HCT116 (cell line): ENCODE measurements around the gene HEPN1. TPM values are rescaled to one million over a fixed set of nuclear protein-coding genes. Genes with fewer than 3 reads are reported as not detected.

ENCODE experiments used
- ATAC-seq: fragments of 200-7000 bp; cut with Tn5 transposase; 2 replicates; pipeline ENCODE4 v1.9.1; 2020; ENCODE audit warnings: mild to moderate bottlenecking, moderate library complexity
- BruUV-seq: library from RNA; stranded (reverse); fragments of 400-500 nt; replicated peaks from 2 replicates; lab custom pipeline; 2021; lab: Mats Ljungman, UMichigan
- CTCF ChIA-PET: fragments of 300-600 bp; sonication (Branson Sonifier 250); formaldehyde crosslinking; loops from one replicate; lab custom pipeline; 2021; ENCODE audit warnings: antibody characterized with exemption; lab: Charles Lee
- POLR2A ChIA-PET: fragments of 300-600, 350-600 bp; sonication (Branson Sonifier 250); formaldehyde crosslinking; loops from one replicate; lab custom pipeline; 2021; ENCODE audit warnings: antibody characterized with exemption; lab: Charles Lee
- RAD21 ChIA-PET, 2 experiments: fragments of 300-600 bp; sonication (Branson Sonifier 250); formaldehyde crosslinking; loops; one replicate each; lab custom pipeline; 2023; ENCODE audit warnings: low total read pairs in 2 of 2; ENCODE audit not compliant: uncharacterized antibody in 2 of 2, unreplicated experiment in 2 of 2, low non-redundant PET in 1 of 2; lab: Charles Lee
- DNase-seq: peaks from one replicate; pipeline ENCODE4 v3.0.0-alpha.2; 2010; ENCODE audit warnings: low read depth, low spot score
- H2AFZ ChIP-seq: fragments of 200-600 bp; shearing (Covaris generic), sonication (generic); 2 replicates; pipeline ENCODE4 v1.6.1; 2017; ENCODE audit warnings: low read depth, mixed run types, mixed read lengths, antibody characterized with exemption, low read length; ENCODE audit not compliant: poor library complexity, severe bottlenecking
- H3K27ac ChIP-seq: 2 replicates; pipeline ENCODE4 v1.5.1; 2012; ENCODE audit warnings: low read depth, low read length
- H3K27me3 ChIP-seq: fragments of 200-600 bp; sonication (generic); 2 replicates; pipeline ENCODE4 v1.6.1; 2016; ENCODE audit warnings: mixed run types, low read length, mixed read lengths; ENCODE audit not compliant: insufficient read depth
- H3K36me3 ChIP-seq, 2 experiments: fragments of 200-500 bp in 1 of 2; fragments of 200-600 bp in 1 of 2; sonication (Bioruptor generic) in 1 of 2; sonication (generic) in 1 of 2; 2 replicates each; pipeline versions ENCODE4 v1.5.1 to v1.6.1; 2014 to 2016; ENCODE audit warnings: low read length in 2 of 2, inconsistent platforms in 1 of 2, mixed read lengths in 1 of 2, mixed run types in 1 of 2; ENCODE audit not compliant: insufficient read depth in 2 of 2, control insufficient read depth in 1 of 2
- H3K4me1 ChIP-seq, 2 experiments: fragments of 200-600 bp in 1 of 2; sonication (generic) in 1 of 2; 2 replicates each; pipeline versions ENCODE4 v1.5.1 to v1.6.1; 2012 to 2017; ENCODE audit warnings: low read length in 2 of 2, inconsistent platforms in 1 of 2, mild to moderate bottlenecking in 1 of 2, mixed read lengths in 1 of 2, mixed run types in 1 of 2, moderate library complexity in 1 of 2; ENCODE audit not compliant: insufficient read depth in 2 of 2, control insufficient read depth in 1 of 2
- H3K4me2 ChIP-seq: fragments of 200-600 bp; sonication (generic); 2 replicates; pipeline ENCODE4 v1.6.1; 2017; ENCODE audit warnings: mixed run types, low read length, mixed read lengths
- H3K4me3 ChIP-seq, 2 experiments: fragments of 200-600 bp in 1 of 2; sonication (generic) in 1 of 2; replicated peaks in 1 of 2; 2 replicates each; pipeline ENCODE4 v1.5.1; 2011 to 2016; ENCODE audit warnings: low read length in 2 of 2, control low read depth in 1 of 2, low read depth in 1 of 2, mild to moderate bottlenecking in 1 of 2, mixed read lengths in 1 of 2, mixed run types in 1 of 2
- H3K79me2 ChIP-seq: fragments of 200-600 bp; sonication (generic); 2 replicates; pipeline ENCODE4 v1.6.1; 2017; ENCODE audit warnings: mild to moderate bottlenecking, mixed run types, low read length, moderate library complexity, mixed read lengths; ENCODE audit not compliant: insufficient read depth
- H3K9ac ChIP-seq: fragments of 200-600 bp; sonication (generic); 2 replicates; pipeline ENCODE4 v1.6.1; 2016; ENCODE audit warnings: low read length, mixed read lengths
- H3K9me2 ChIP-seq: fragments of 200-600 bp; sonication (generic), shearing (Covaris generic); 2 replicates; pipeline ENCODE4 v1.6.1; 2017; ENCODE audit warnings: mixed run types, mild to moderate bottlenecking, moderate library complexity; ENCODE audit not compliant: insufficient read depth
- H3K9me3 ChIP-seq, 2 experiments: fragments of 200-500 bp in 1 of 2; fragments of 200-600 bp in 1 of 2; sonication (Bioruptor generic) in 1 of 2; sonication (generic) in 1 of 2; 2 replicates each; pipeline ENCODE4 v1.6.1; 2014 to 2017; ENCODE audit warnings: low read length in 2 of 2, mixed read lengths in 2 of 2, inconsistent platforms in 1 of 2, low read depth in 1 of 2, mild to moderate bottlenecking in 1 of 2, mixed run types in 1 of 2, moderate library complexity in 1 of 2; ENCODE audit not compliant: control insufficient read depth in 1 of 2, insufficient read depth in 1 of 2
- H4K20me1 ChIP-seq: fragments of 200-600 bp; sonication (generic), shearing (Covaris generic); 2 replicates; pipeline ENCODE4 v1.6.1; 2017; ENCODE audit warnings: mixed run types, mild to moderate bottlenecking, moderate library complexity; ENCODE audit not compliant: insufficient read depth
- ATF3 ChIP-seq: IDR thresholded peaks from 2 replicates; pipeline ENCODE4 v1.6.1; 2012
- CEBPB ChIP-seq: IDR thresholded peaks from 2 replicates; pipeline ENCODE4 v1.6.1; 2012; ENCODE audit warnings: low read depth
- CTCF ChIP-seq, 3 experiments: fragments of 200-600 bp in 1 of 3; sonication (generic) in 1 of 3; IDR thresholded peaks in 2 of 3; conservative IDR thresholded peaks in 1 of 3; 2 replicates each; pipeline ENCODE4 v1.5.1; 2012 to 2017; ENCODE audit warnings: low read depth in 2 of 3, low read length in 2 of 3, antibody characterized with exemption in 1 of 3, borderline replicate concordance in 1 of 3, control low read depth in 1 of 3, mild to moderate bottlenecking in 1 of 3, mixed read lengths in 1 of 3, mixed run types in 1 of 3, moderate library complexity in 1 of 3; ENCODE audit not compliant: insufficient read depth in 1 of 3
- EGR1 ChIP-seq: IDR thresholded peaks from 2 replicates; pipeline ENCODE4 v1.6.1; 2012; ENCODE audit warnings: low read depth
- ELF1 ChIP-seq: IDR thresholded peaks from 2 replicates; pipeline ENCODE4 v1.6.1; 2012; ENCODE audit warnings: low read depth, borderline replicate concordance
- EZH2 ChIP-seq: fragments of 200-600 bp; sonication (generic); IDR thresholded peaks from 2 replicates; pipeline ENCODE4 v1.6.1; 2017; ENCODE audit warnings: antibody characterized with exemption, mixed run types
- EZH2phosphoT487 ChIP-seq: fragments of 200-600 bp; IDR thresholded peaks from 2 replicates; pipeline ENCODE4 v1.6.1; 2018; ENCODE audit warnings: antibody characterized with exemption, borderline replicate concordance
- FOSL1 ChIP-seq: IDR thresholded peaks from 2 replicates; pipeline ENCODE4 v1.6.1; 2012; ENCODE audit warnings: low read depth
- MAX ChIP-seq: IDR thresholded peaks from 2 replicates; pipeline ENCODE4 v1.6.1; 2012
- POLR2A ChIP-seq: IDR thresholded peaks from 2 replicates; pipeline ENCODE4 v1.7.0; 2011; ENCODE audit warnings: borderline replicate concordance; ENCODE audit not compliant: insufficient read depth, insufficient read length; ENCODE audit errors: extremely low read depth
- POLR2AphosphoS5 ChIP-seq: IDR thresholded peaks from 2 replicates; pipeline ENCODE4 v1.6.1; 2011; ENCODE audit warnings: mild to moderate bottlenecking, low read depth, low read length, moderate library complexity
- RAD21 ChIP-seq: IDR thresholded peaks from 2 replicates; pipeline ENCODE4 v1.6.1; 2012; ENCODE audit warnings: low read depth, mild to moderate bottlenecking
- REST ChIP-seq: IDR thresholded peaks from 2 replicates; pipeline ENCODE4 v1.6.1; 2012; ENCODE audit warnings: low read depth
- SIN3A ChIP-seq: IDR thresholded peaks from 2 replicates; pipeline ENCODE4 v1.6.1; 2012; ENCODE audit warnings: low read depth
- SP1 ChIP-seq: IDR thresholded peaks from 2 replicates; pipeline ENCODE4 v1.6.1; 2012; ENCODE audit warnings: low read depth
- ZBTB33 ChIP-seq: IDR thresholded peaks from 2 replicates; pipeline ENCODE4 v1.6.1; 2011; ENCODE audit warnings: mild to moderate bottlenecking, low read length, moderate library complexity; ENCODE audit not compliant: insufficient replicate concordance; ENCODE audit errors: extremely low read depth
- intact Hi-C: fragments of 100-400 bp; cut with micrococcal nuclease; formaldehyde crosslinking; loops from 2 replicates; pipeline ENCODE4 v1.10.0; 2022
- total RNA-seq: library from RNA; stranded (reverse); gene quantifications from one replicate; pipeline ENCODE4 v1.2.1, GENCODE V29; 2021; ENCODE audit not compliant: unreplicated experiment

The HEPN1 gene
- total RNA-seq, 1 experiment from 2014 or later: not detected

GRCh38 chr11:124872280-124872679 lies 46.8 kb upstream of the HEPN1 start:
- no TSS peak for BruUV-seq
- DNase-seq (no peak), ATAC-seq (no peak)
- Histone ChIP-seq H3K4me3 (no peak overlapping the region), H3K9me3 (no peaks in the 10 kb centered on the region), H3K36me3 (no peaks in the 10 kb centered on the region)
- TF ChIP-seq EZH2phosphoT487 (no peak), POLR2A (no peak), EZH2 (no peak), FOSL1 (no peak), SIN3A (no peak), ELF1 (no peak), CTCF (IDR thresholded peaks at IDR 0.05 in 2 of 3, conservative IDR thresholded peaks at IDR 0.05 in 1 of 3; ENCODE audit: borderline replicate concordance in 1 of 3, insufficient read depth in 1 of 3, low read depth in 2 of 3, low read length in 2 of 3) (no peak), EGR1 (no peak), CEBPB (no peak), ATF3 (no peak), REST (no peak), ZBTB33 (no peak), RAD21 (no peak), POLR2AphosphoS5 (no peak), SP1 (no peak), MAX (no peak)
- TF ChIP-seq, all 23 proteins: peak for 0
- Histone ChIP-seq H2AFZ (no peak overlapping the region), H4K20me1 (no peaks in the 10 kb centered on the region), H3K4me1 (peaks cover 9 to 19% of the 10 kb centered on the region in 2 experiments), H3K9ac (no peak overlapping the region), H3K79me2 (no peaks in the 10 kb centered on the region), H3K27ac (no peak overlapping the region), H3K9me2 (no peaks in the 10 kb centered on the region), H3K27me3 (peaks cover 9% of the 10 kb centered on the region; the same call in 1 of the 2 replicates), H3K4me2 (no peak overlapping the region)
- POLR2A ChIA-PET: no interaction called here
- intact Hi-C loops: no loop called here
- RAD21 ChIA-PET: no interaction called here
- CTCF ChIA-PET: no interaction called here
